GM19395 (cell line): ENCODE data around the gene PRKAA2.

Experiments
- ATAC-seq: cut with Tn5 transposase; IDR thresholded peaks from one replicate; pipeline ENCODE4 v1.9.1; 2021; ENCODE audit warnings: mild to moderate bottlenecking, moderate library complexity; ENCODE audit not compliant: unreplicated experiment

PRKAA2 gene

GRCh38 chr1:56712150-56712549 lies 67.0 kb downstream of the PRKAA2 start:
- no peak for ATAC-seq

- ATAC-seq: no peak
Observed at GRCh38 chr1:56713112-56713511, 68.0 kb downstream of the PRKAA2 start.

- no peak for ATAC-seq
Observed at GRCh38 chr1:56715156-56715555, 70.0 kb downstream of the PRKAA2 start.

GRCh38 chr1:56719171-56719570 lies 74.1 kb downstream of the PRKAA2 start:
- ATAC-seq: no peak

- no peak for ATAC-seq
Observed at GRCh38 chr1:56726706-56727105, 81.6 kb downstream of the PRKAA2 start.

GRCh38 chr1:56728964-56729363 lies 83.8 kb downstream of the PRKAA2 start:
- no peak for ATAC-seq

GRCh38 chr1:56745231-56745630 lies 100.1 kb downstream of the PRKAA2 start:
- ATAC-seq: no peak

GRCh38 chr1:56754708-56755479 lies 109.8 kb downstream of the PRKAA2 start:
- no peak for ATAC-seq

- ATAC-seq: no peak
Observed at GRCh38 chr1:56755911-56756310, 110.8 kb downstream of the PRKAA2 start.

- no peak for ATAC-seq
Observed at GRCh38 chr1:56758135-56758534, 113.0 kb downstream of the PRKAA2 start.

GRCh38 chr1:56758794-56759193 lies 113.7 kb downstream of the PRKAA2 start:
- no peak for ATAC-seq
